SK-N-MC (cell line): ENCODE results near the gene TRIM74.
A peak's percentile ranks its signal among the peaks of the same experiment; 100 is the strongest.
"Not testable (repeated sequence)": the region's sequence is repeated elsewhere in the genome, so short reads cannot be mapped to it uniquely, and the experiment has no call there.

Experiments
- DNase-seq: peaks from one replicate; pipeline ENCODE4 v3.0.0-alpha.2; 2011; ENCODE audit warnings: low read depth, low spot score
- H3K27ac ChIP-seq: fragments of 200-600 bp; sonication (generic); 2 replicates; pipeline ENCODE4 v1.5.1; 2016; ENCODE audit warnings: mixed run types
- H3K36me3 ChIP-seq: fragments of 200-600 bp; sonication (generic); 2 replicates; pipeline ENCODE4 v1.6.1; 2017; ENCODE audit warnings: antibody characterized with exemption, low read length, mixed read lengths; ENCODE audit not compliant: insufficient read depth
- H3K4me3 ChIP-seq: fragments of 200-600 bp; sonication (generic); 2 replicates; pipeline ENCODE4 v1.5.1; 2016
- H3K9ac ChIP-seq: fragments of 200-600 bp; sonication (generic); 2 replicates; pipeline ENCODE4 v1.8.0; 2017; ENCODE audit warnings: mixed run types, mixed read lengths; ENCODE audit not compliant: insufficient read length
- H3K9me3 ChIP-seq: fragments of 200-600 bp; sonication (generic); 2 replicates; pipeline ENCODE4 v1.6.1; 2017; ENCODE audit warnings: low read depth, mild to moderate bottlenecking, antibody characterized with exemption, low read length, moderate library complexity, mixed read lengths
- EZH2 ChIP-seq: fragments of 200-600 bp; sonication (generic); IDR thresholded peaks from one replicate; pipeline ENCODE4 v1.6.1; 2017; ENCODE audit warnings: antibody characterized with exemption
- FOXP2 ChIP-seq: optimal IDR thresholded peaks from 2 replicates; pipeline ENCODE3; 2011; ENCODE audit warnings: mild to moderate bottlenecking, moderate library complexity; ENCODE audit not compliant: insufficient read depth; ENCODE audit errors: extremely low read length, control extremely low read depth
- POLR2AphosphoS5 ChIP-seq: IDR thresholded peaks from 2 replicates; pipeline ENCODE4 v1.6.1; 2012; ENCODE audit warnings: mild to moderate bottlenecking, low read depth, low read length, borderline replicate concordance

Gene TRIM74

GRCh38 chr7:72945597-72945996, 23.7 kb downstream of the TRIM74 start:
- H3K27ac ChIP-seq, H3K9me3 ChIP-seq, DNase-seq, H3K36me3 ChIP-seq, H3K4me3 ChIP-seq, H3K9ac ChIP-seq: not testable (repeated sequence)

- not testable (repeated sequence) for H3K4me3 ChIP-seq, DNase-seq, H3K36me3 ChIP-seq, H3K9me3 ChIP-seq, H3K9ac ChIP-seq, H3K27ac ChIP-seq
Measured at GRCh38 chr7:72944937-72945336, 24.3 kb downstream of the TRIM74 start.

GRCh38 chr7:72942956-72943355, 26.3 kb downstream of the TRIM74 start:
- peaks cover 12% of the 10 kb centered on the region; the same call in 1 of the 2 replicates for H3K36me3 ChIP-seq
- not testable (repeated sequence) for H3K27ac ChIP-seq, H3K4me3 ChIP-seq, H3K9ac ChIP-seq, H3K9me3 ChIP-seq, DNase-seq

GRCh38 chr7:72942022-72942705, 27.1 kb downstream of the TRIM74 start:
- not testable (repeated sequence) for H3K9me3 ChIP-seq, H3K4me3 ChIP-seq, DNase-seq, H3K27ac ChIP-seq, H3K9ac ChIP-seq
- H3K36me3 ChIP-seq, result peaks cover 12% of the 10 kb centered on the region; the same call in 1 of the 2 replicates

GRCh38 chr7:72928216-72928615, 41.0 kb downstream of the TRIM74 start:
- not testable (repeated sequence) for H3K9me3 ChIP-seq, H3K9ac ChIP-seq, H3K27ac ChIP-seq, H3K4me3 ChIP-seq, DNase-seq
- H3K36me3 ChIP-seq, result peaks cover 52% of the 10 kb centered on the region

- not testable (repeated sequence) for DNase-seq, H3K4me3 ChIP-seq, H3K9ac ChIP-seq, H3K9me3 ChIP-seq, H3K27ac ChIP-seq
- H3K36me3 ChIP-seq, result peaks cover 52% of the 10 kb centered on the region
Measured at GRCh38 chr7:72927791-72928190, 41.5 kb downstream of the TRIM74 start.

GRCh38 chr7:72925546-72926120, 43.6 kb downstream of the TRIM74 start:
- Histone ChIP-seq H3K36me3 (peaks cover 45% of the 10 kb centered on the region), H3K27ac (no peak overlapping the region), H3K4me3 (peak overlapping the region; percentile 99), H3K9ac (peak overlapping the region; percentile 95), H3K9me3 (no peaks in the 10 kb centered on the region)
- TF ChIP-seq POLR2AphosphoS5 (no peak), EZH2 (no peak), FOXP2 (no peak)
- DNase-seq, result no peak

- peak within 1 kb of the TSS; percentile 99 for H3K4me3 ChIP-seq
- peaks cover 38% of the 10 kb centered on the region for H3K36me3 ChIP-seq
- TF ChIP-seq EZH2, result no peak
- peak; percentile 84 for TF ChIP-seq POLR2AphosphoS5
- TF ChIP-seq FOXP2, result no peak
- peak within 1 kb of the TSS; percentile 94 for H3K27ac ChIP-seq
- no peaks in the 10 kb centered on the region for H3K9me3 ChIP-seq
- DNase-seq, result peak; percentile 24
- H3K9ac ChIP-seq, result peak within 1 kb of the TSS; percentile 95
Measured at GRCh38 chr7:72924733-72925545, 44.3 kb downstream of the TRIM74 start, which contains the start of gene POM121. Gene POM121 (plus strand): TSS chr7:72925095. CDS start chr7:72925122, 27 bp downstream.

- Histone ChIP-seq H3K36me3 (peaks cover 33% of the 10 kb centered on the region), H3K9me3 (no peaks in the 10 kb centered on the region), H3K4me3 (peak overlapping the region; percentile 99), H3K9ac (peak overlapping the region; percentile 95), H3K27ac (peak overlapping the region; percentile 94)
- DNase-seq, result peak; percentile 10
- no peak for TF ChIP-seq FOXP2
- TF ChIP-seq POLR2AphosphoS5, result no peak
- TF ChIP-seq EZH2, result no peak
Measured at GRCh38 chr7:72924386-72924732, 44.9 kb downstream of the TRIM74 start.
